Activated naive CD8-positive, alpha-beta T cell treated with anti-CD3 and anti-CD28 coated beads for 36 hours (primary cell): ENCODE data around the gene VASN. TPM values are rescaled to one million over a fixed set of nuclear protein-coding genes. Genes with fewer than 3 reads are reported as not detected.

Experiments used
- DNase-seq: peaks from one replicate; pipeline ENCODE4 v3.0.0; 2021
- H3K27ac Mint-ChIP-seq: one replicate; pipeline ENCODE4 v1.8.0; 2022; ENCODE audit warnings: mild to moderate bottlenecking, moderate library complexity, mixed read lengths
- H3K27me3 Mint-ChIP-seq: one replicate; pipeline ENCODE4 v1.8.0; 2022; ENCODE audit warnings: mild to moderate bottlenecking, mixed read lengths
- H3K36me3 Mint-ChIP-seq: one replicate; pipeline ENCODE4 v1.8.0; 2021; ENCODE audit warnings: mild to moderate bottlenecking, mixed read lengths
- H3K4me1 Mint-ChIP-seq: one replicate; pipeline ENCODE4 v1.8.0; 2021; ENCODE audit warnings: mixed read lengths
- H3K4me3 Mint-ChIP-seq: one replicate; pipeline ENCODE4 v1.8.0; 2022; ENCODE audit warnings: mild to moderate bottlenecking, moderate library complexity, mixed read lengths
- H3K9me3 Mint-ChIP-seq: one replicate; pipeline ENCODE4 v1.8.0; 2022; ENCODE audit warnings: mixed read lengths
- total RNA-seq, 2 experiments: library from RNA; stranded (reverse); gene quantifications; one replicate each; pipeline ENCODE4 v1.2.3, GENCODE V29; 2021

Gene VASN
- total RNA-seq, 2 experiments from 2014 or later, result 0.08 TPM; not detected in 1

GRCh38 chr16:4358236-4358635 lies 13.4 kb upstream of the VASN start:
- Mint-ChIP-seq H3K36me3 (peaks cover 10% of the 10 kb centered on the region), H3K9me3 (no peaks in the 10 kb centered on the region), H3K27ac (no peak overlapping the region), H3K4me3 (no peak overlapping the region), H3K4me1 (no peaks in the 10 kb centered on the region), H3K27me3 (no peaks in the 10 kb centered on the region)
- no peak for DNase-seq

DNA sequence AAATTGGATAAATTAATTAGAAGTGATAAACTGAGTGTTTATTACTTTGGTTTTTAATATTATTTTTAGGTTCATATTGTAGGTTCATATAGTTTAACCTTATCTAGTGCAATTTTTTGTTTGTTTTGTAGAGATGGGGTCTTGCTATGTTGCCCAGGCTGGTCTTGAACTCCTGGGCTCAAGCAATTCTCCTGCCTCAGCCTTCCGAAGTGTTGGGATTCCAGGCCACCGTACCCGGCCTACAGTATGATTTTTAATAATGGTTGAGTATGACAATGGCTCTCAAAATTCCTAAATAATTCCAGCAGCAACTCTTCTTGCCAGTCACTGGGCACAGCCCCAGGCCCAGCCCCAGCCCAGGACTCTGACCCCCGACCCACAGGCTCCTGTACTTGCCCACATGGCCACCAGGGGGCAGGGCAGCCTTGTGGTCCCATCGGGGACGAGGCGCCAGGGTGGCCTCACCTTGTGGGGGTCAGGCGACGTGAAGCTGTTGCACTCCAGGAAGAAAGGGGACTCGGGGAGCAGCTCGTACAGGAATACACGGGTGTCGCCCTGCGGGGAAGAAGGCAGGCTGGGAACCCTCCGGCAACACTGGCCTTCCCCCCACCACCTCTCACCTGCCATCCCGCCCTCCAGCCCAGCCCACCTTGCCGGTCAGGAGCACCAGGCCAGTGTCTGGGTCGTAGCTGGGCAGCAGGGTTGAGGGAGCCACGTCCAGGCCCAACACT lies 12.7 kb upstream of the VASN start:
- no peaks in the 10 kb centered on the region for H3K27me3 Mint-ChIP-seq
- H3K36me3 Mint-ChIP-seq, result peaks cover 14% of the 10 kb centered on the region
- H3K27ac Mint-ChIP-seq, result no peak overlapping the region
- H3K4me3 Mint-ChIP-seq, result no peak overlapping the region
- H3K9me3 Mint-ChIP-seq, result no peaks in the 10 kb centered on the region
- H3K4me1 Mint-ChIP-seq, result no peaks in the 10 kb centered on the region
- peak; percentile 71 for DNase-seq

DNA sequence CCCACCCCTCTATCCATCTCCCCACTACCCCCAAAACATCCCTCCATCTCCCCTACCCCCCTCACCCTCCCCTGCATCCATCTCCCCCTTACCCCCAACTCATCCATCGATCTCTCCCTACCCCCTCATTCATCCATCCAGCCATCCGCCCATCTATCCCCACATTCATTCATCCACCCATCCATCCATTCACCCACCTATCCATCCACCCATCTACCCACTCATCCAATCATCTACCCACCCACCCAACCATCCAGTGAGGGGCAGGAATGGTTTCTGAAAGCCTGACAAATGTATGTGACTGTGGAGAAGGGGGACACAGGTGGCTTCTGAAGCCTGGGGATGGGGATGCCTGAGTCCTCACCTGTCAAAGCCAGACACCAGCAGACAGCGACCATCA lies 11.7 kb upstream of the VASN start:
- Mint-ChIP-seq H3K27me3 (no peaks in the 10 kb centered on the region), H3K36me3 (peaks cover 10% of the 10 kb centered on the region), H3K4me3 (no peak overlapping the region), H3K9me3 (no peaks in the 10 kb centered on the region), H3K27ac (no peak overlapping the region), H3K4me1 (no peaks in the 10 kb centered on the region)
- no peak for DNase-seq

- no peaks in the 10 kb centered on the region for H3K9me3 Mint-ChIP-seq
- H3K36me3 Mint-ChIP-seq, result peaks cover 9% of the 10 kb centered on the region
- no peak for DNase-seq
- H3K4me3 Mint-ChIP-seq, result no peak overlapping the region
- H3K4me1 Mint-ChIP-seq, result no peaks in the 10 kb centered on the region
- H3K27ac Mint-ChIP-seq, result no peak overlapping the region
- no peaks in the 10 kb centered on the region for H3K27me3 Mint-ChIP-seq
Observed at GRCh38 chr16:4360538-4361021, 11.1 kb upstream of the VASN start.

DNA sequence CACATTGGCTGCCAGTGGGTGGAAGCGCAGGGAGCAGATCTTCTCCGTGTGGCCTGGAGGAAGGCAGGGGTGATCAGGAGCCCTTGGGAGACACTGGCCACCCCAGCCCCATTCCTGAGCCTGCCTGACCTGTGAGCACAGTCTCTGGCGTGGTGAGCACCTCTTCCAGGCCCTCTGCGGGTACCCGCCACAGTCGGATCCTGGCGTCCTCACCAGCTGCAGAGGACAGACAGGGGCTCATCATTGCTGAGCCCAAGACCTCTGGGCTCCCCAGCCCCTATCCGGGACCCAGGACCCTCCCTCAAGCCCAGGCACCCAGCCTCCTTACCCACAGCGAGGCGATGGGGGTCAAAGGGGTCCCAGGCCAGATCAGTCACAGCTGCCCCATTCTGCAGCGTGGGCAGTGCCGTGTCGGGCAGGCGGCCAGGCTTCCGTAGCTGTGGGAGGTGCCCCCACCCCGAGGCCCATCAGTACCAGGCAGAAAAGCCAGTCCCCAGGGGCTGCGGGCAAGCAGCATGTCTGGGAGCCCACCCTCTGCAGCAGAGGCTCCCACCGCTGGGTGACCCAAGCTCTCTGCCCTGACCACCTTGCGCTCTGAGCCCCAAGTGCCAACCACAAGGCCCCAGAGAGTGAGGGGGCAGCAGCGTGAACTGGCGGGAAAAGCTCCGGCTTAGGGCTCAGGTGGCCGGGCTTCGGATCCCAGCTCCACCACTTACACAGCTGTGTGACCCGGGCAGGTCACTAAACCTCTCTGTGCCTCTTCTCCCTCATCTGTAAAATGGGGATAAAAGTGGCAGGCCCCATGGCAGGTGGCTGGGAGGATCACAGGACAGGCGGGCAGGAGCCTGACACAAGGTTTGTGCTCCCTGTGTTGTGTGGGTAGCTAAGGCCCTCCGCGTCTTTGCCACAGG lies 10.4 kb upstream of the VASN start:
- Mint-ChIP-seq H3K27me3 (no peaks in the 10 kb centered on the region), H3K4me3 (no peak overlapping the region), H3K27ac (no peak overlapping the region), H3K9me3 (no peaks in the 10 kb centered on the region), H3K4me1 (no peaks in the 10 kb centered on the region), H3K36me3 (peaks cover 9% of the 10 kb centered on the region)
- no peak for DNase-seq

DNA sequence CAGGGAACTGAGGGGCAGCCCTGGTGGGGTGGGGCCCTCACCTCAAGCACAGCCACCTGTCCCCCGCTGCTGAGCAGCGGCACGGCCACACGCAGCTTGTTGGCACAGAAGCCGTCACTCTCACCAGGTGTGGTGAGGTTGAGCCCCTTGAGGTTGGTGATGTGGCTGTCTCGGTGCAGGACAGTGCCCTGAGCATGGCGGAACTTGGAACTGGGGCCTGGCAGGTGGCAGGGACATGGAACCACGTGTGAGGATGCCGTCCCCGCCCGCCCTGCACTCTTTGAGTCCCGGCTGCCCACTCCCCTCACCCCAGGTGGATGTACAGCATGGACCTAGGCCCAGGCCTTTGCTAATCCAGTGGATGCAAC lies 9.7 kb upstream of the VASN start:
- no peaks in the 10 kb centered on the region for H3K27me3 Mint-ChIP-seq

GRCh38 chr16:4362476-4363135 lies 9.0 kb upstream of the VASN start:
- no peaks in the 10 kb centered on the region for H3K27me3 Mint-ChIP-seq
- no peaks in the 10 kb centered on the region for H3K9me3 Mint-ChIP-seq
- no peak overlapping the region for H3K4me3 Mint-ChIP-seq
- DNase-seq, result no peak
- H3K27ac Mint-ChIP-seq, result no peak overlapping the region
- H3K36me3 Mint-ChIP-seq, result peaks cover 9% of the 10 kb centered on the region
- no peaks in the 10 kb centered on the region for H3K4me1 Mint-ChIP-seq

More for the DNA sequence above, 9.7 kb upstream of the VASN start:
- DNase-seq, result no peak
- Mint-ChIP-seq H3K36me3 (peaks cover 9% of the 10 kb centered on the region), H3K9me3 (no peaks in the 10 kb centered on the region), H3K27ac (no peak overlapping the region), H3K4me3 (no peak overlapping the region), H3K4me1 (no peaks in the 10 kb centered on the region)

DNA sequence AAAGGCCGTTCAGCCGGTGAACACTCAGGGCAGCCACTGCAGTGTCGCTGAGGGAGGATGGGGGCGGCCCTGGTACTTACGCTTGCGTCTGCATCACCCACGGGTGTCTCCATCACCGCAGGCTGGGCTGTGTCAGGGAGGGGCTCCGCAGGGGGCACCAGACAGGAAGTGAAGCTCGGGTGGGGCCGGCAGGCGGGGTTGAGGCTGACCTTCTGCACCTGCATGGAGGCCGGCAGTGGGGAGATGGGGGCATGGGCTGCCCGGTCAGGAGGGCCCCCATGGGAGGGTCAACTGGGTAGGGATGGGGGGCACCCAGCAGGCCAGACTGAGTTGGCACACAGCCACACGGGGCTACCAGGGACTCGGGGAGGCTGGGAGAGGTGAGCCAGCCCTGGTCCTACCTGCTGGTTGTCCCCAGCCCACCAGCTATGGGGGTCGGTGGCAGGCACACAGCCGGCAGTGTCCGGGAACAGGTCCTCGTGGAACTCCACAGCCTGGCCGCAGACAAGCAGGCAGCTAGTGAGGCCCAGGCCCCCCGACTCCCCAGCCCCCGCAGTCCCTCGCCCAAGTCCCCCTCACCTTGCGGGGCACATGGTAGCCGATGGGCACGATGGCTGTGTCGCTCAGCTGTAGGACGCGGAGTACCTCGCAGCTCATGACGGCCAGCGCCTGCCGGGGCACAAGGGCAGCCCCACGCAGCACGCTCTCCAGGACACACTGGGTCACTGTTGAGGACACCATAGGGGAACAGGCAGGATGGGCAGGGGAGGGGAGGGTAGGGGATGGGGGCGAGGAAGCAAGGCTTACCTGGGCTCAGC lies 7.2 kb upstream of the VASN start:
- Mint-ChIP-seq H3K4me3 (no peak overlapping the region), H3K9me3 (no peaks in the 10 kb centered on the region)

DNA sequence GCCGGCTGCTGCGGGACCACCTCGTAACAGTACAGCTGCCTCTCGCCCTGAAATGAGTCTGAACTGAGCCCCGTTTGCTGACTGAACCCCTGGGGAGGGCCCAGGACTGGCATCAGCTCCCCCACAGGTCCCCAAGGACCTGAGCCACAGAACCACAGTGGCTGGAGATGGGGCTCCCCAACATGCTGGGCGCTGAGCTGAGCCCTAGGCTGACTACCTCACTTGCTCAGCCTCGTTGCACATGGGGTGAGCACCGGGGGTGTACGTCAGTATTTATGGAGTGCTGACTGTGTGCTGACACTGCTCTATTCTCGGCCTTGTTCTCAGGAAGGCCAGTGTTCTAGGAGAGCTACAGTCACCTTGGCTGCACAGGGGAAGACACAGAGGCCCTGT lies 6.6 kb upstream of the VASN start:
- no peaks in the 10 kb centered on the region for H3K27me3 Mint-ChIP-seq
- peaks cover 4% of the 10 kb centered on the region for H3K36me3 Mint-ChIP-seq
- no peak overlapping the region for H3K4me3 Mint-ChIP-seq
- H3K4me1 Mint-ChIP-seq, result no peaks in the 10 kb centered on the region
- no peak overlapping the region for H3K27ac Mint-ChIP-seq
- no peaks in the 10 kb centered on the region for H3K9me3 Mint-ChIP-seq
- DNase-seq, result no peak

More for the DNA sequence above, 7.2 kb upstream of the VASN start:
- Mint-ChIP-seq H3K27ac (no peak overlapping the region), H3K4me1 (no peaks in the 10 kb centered on the region), H3K36me3 (peaks cover 6% of the 10 kb centered on the region), H3K27me3 (no peaks in the 10 kb centered on the region)
- DNase-seq, result no peak

DNA sequence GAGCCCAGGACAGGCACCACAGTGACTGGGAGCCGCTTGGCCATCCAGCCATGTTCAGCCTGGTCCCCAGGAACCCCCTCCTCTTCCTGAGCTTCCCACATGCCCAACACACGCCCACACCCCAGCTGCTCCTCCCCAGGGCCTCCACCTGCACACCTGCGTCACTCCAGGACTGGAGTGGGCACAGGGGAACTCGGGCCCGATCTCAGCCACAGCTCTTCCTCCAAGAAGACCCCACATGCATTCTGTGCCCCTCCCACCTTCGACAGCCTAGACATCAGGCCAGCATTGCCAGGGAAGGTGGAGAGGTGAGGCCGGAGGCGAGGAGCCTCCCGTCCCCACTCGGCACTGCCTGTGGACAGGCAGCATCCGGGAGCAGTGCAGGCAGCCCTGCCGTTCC lies 6.0 kb upstream of the VASN start:
- H3K9me3 Mint-ChIP-seq, result no peaks in the 10 kb centered on the region
- H3K27ac Mint-ChIP-seq, result no peak overlapping the region
- peaks cover 4% of the 10 kb centered on the region for H3K36me3 Mint-ChIP-seq
- no peaks in the 10 kb centered on the region for H3K27me3 Mint-ChIP-seq
- no peaks in the 10 kb centered on the region for H3K4me1 Mint-ChIP-seq
- no peak overlapping the region for H3K4me3 Mint-ChIP-seq
- no peak for DNase-seq

DNA sequence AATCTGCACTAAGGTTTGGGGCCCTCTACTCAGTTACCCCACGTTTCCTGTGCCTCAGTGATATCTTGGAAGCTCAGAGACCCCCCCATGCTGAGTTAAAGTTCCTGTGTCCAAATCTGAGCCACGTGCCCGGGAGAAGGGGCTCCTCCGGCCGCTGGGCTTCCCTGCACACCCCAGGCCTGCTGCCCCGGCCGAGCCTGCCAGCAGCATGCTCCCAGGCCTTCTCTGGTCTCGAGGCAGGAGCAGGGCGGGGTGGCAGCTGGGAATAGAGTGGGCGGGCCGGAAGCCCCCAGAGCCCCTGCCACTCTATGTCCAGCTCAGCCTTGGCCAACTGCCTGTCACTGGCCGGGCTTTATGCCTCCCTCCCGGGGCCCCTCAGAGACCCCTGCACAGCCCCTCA lies 5.6 kb upstream of the VASN start:
- H3K9me3 Mint-ChIP-seq, result no peaks in the 10 kb centered on the region
- no peak overlapping the region for H3K27ac Mint-ChIP-seq
- H3K4me1 Mint-ChIP-seq, result no peaks in the 10 kb centered on the region
- H3K36me3 Mint-ChIP-seq, result peaks cover 4% of the 10 kb centered on the region
- no peaks in the 10 kb centered on the region for H3K27me3 Mint-ChIP-seq
- no peak overlapping the region for H3K4me3 Mint-ChIP-seq
- no peak for DNase-seq

DNA sequence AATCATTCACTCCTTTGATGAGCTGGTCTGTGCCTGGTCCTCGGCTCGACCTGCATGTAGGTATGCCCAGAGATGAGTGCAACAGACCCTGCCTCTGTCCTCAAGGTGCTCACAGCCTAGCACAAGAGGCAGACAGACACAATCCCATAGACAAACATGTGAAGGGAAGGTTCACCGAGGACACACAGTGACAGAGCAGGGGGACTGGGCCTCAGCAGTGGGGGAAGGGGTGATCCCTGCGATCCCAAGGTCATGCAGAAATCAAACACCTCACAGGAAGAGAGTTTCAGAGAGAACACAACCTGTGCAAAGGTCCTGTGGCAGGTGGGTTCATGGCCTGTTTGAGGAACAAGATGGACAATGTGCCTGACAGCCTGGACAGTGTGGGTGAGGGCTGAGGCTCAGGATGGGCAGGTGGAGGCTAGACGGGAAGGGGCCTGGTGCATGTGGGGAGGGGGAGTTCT lies 4.2 kb upstream of the VASN start:
- Mint-ChIP-seq H3K36me3 (peaks cover 4% of the 10 kb centered on the region), H3K4me3 (no peak overlapping the region), H3K27me3 (no peaks in the 10 kb centered on the region), H3K9me3 (no peaks in the 10 kb centered on the region), H3K4me1 (peaks cover 2% of the 10 kb centered on the region), H3K27ac (no peak overlapping the region)
- no peak for DNase-seq

GRCh38 chr16:4369007-4369733 lies 2.5 kb upstream of the VASN start:
- Mint-ChIP-seq H3K4me3 (no peak overlapping the region), H3K4me1 (peaks cover 5% of the 10 kb centered on the region), H3K9me3 (no peaks in the 10 kb centered on the region), H3K27ac (no peak overlapping the region), H3K27me3 (no peaks in the 10 kb centered on the region), H3K36me3 (no peaks in the 10 kb centered on the region)
- DNase-seq, result no peak

GRCh38 chr16:4370151-4370550 lies 1.5 kb upstream of the VASN start:
- Mint-ChIP-seq H3K36me3 (no peaks in the 10 kb centered on the region), H3K27ac (no peak overlapping the region), H3K4me1 (peaks cover 5% of the 10 kb centered on the region), H3K27me3 (no peaks in the 10 kb centered on the region), H3K9me3 (no peaks in the 10 kb centered on the region), H3K4me3 (no peak overlapping the region)
- no peak for DNase-seq
